TTC549 (cell line): ENCODE data around the gene VN1R5.
"Not testable (repeated sequence)": the region's sequence is repeated elsewhere in the genome, so short reads cannot be mapped to it uniquely, and the experiment has no call there.

Experiments
- FAIRE-seq: peaks from 2 replicates; lab custom pipeline; 2012; peaks lifted over from hg19 to GRCh38; lab: Jason Lieb, UNC

VN1R5 gene

GRCh38 chr1:247273013-247273412 lies 17.1 kb downstream of the VN1R5 start:
- no peak for FAIRE-seq

- no peak for FAIRE-seq
Measured at GRCh38 chr1:247274605-247275256, 18.9 kb downstream of the VN1R5 start.

- no peak for FAIRE-seq
Measured at GRCh38 chr1:247277191-247277590, 21.3 kb downstream of the VN1R5 start.

- FAIRE-seq = no peak
Measured at GRCh38 chr1:247281001-247281574, 25.2 kb downstream of the VN1R5 start.

GRCh38 chr1:247286134-247286670 lies 30.3 kb downstream of the VN1R5 start:
- FAIRE-seq = no peak

- FAIRE-seq = no peak
Measured at GRCh38 chr1:247287460-247287859, 31.6 kb downstream of the VN1R5 start.

GRCh38 chr1:247288341-247288740 lies 32.5 kb downstream of the VN1R5 start:
- FAIRE-seq = no peak

GRCh38 chr1:247289274-247289892 lies 33.5 kb downstream of the VN1R5 start:
- FAIRE-seq = not testable (repeated sequence)

GRCh38 chr1:247290576-247290975 lies 34.7 kb downstream of the VN1R5 start:
- FAIRE-seq = no peak

GRCh38 chr1:247291161-247291560 lies 35.3 kb downstream of the VN1R5 start:
- FAIRE-seq = no peak

GRCh38 chr1:247291833-247292561 lies 36.1 kb downstream of the VN1R5 start:
- no peak for FAIRE-seq

- FAIRE-seq = no peak
Measured at GRCh38 chr1:247293047-247293446, 37.2 kb downstream of the VN1R5 start.

- FAIRE-seq = no peak
Measured at GRCh38 chr1:247294282-247294681, 38.4 kb downstream of the VN1R5 start.

- no peak for FAIRE-seq
Measured at GRCh38 chr1:247295274-247295684, 39.4 kb downstream of the VN1R5 start.

GRCh38 chr1:247295746-247296145 lies 39.9 kb downstream of the VN1R5 start:
- no peak for FAIRE-seq

GRCh38 chr1:247296599-247297180 lies 40.8 kb downstream of the VN1R5 start:
- no peak for FAIRE-seq

- FAIRE-seq = no peak
Measured at GRCh38 chr1:247297263-247298123, 41.6 kb downstream of the VN1R5 start.

- FAIRE-seq = no peak
Measured at GRCh38 chr1:247298124-247298481, 42.2 kb downstream of the VN1R5 start.

- FAIRE-seq = no peak
Measured at GRCh38 chr1:247298701-247299100, 42.8 kb downstream of the VN1R5 start.

- no peak for FAIRE-seq
Measured at GRCh38 chr1:247299723-247300381, 44.0 kb downstream of the VN1R5 start.
